Activated B cell treated with CpG ODN at 0.5 μM for 24 hours (primary cell): Measurements from ENCODE around the gene UBFD1. TPM values are rescaled to one million over a fixed set of nuclear protein-coding genes. Genes with fewer than 3 reads are reported as not detected.

Experiments
- ATAC-seq: fragments of 200-7000 bp; cut with Tn5 transposase; one replicate; pipeline ENCODE4 v1.10.0; 2021; ENCODE audit warnings: low read depth, mild to moderate bottlenecking, moderate library complexity
- CTCF ChIA-PET: fragments of 350-600 bp; sonication (Branson Sonifier 250); formaldehyde crosslinking; loops from one replicate; lab custom pipeline; 2021; ENCODE audit warnings: antibody characterized with exemption; lab: Charles Lee
- POLR2A ChIA-PET: fragments of 350-600 bp; sonication (Branson Sonifier 250); formaldehyde crosslinking; loops from one replicate; lab custom pipeline; 2021; ENCODE audit warnings: antibody characterized with exemption; lab: Charles Lee
- DNase-seq: peaks from one replicate; pipeline ENCODE4 v3.0.0; 2022
- H3K27ac Mint-ChIP-seq: one replicate; pipeline ENCODE4 v1.8.0; 2020; ENCODE audit warnings: mixed read lengths
- H3K27me3 Mint-ChIP-seq: one replicate; pipeline ENCODE4 v1.8.0; 2021; ENCODE audit warnings: mixed read lengths
- H3K36me3 Mint-ChIP-seq: one replicate; pipeline ENCODE4 v1.8.0; 2021; ENCODE audit warnings: low read depth, mixed read lengths
- H3K4me1 Mint-ChIP-seq: one replicate; pipeline ENCODE4 v1.8.0; 2021; ENCODE audit warnings: mixed read lengths
- H3K4me3 Mint-ChIP-seq: one replicate; pipeline ENCODE4 v1.8.0; 2020; ENCODE audit warnings: mild to moderate bottlenecking, mixed read lengths
- H3K9me3 Mint-ChIP-seq: one replicate; pipeline ENCODE4 v1.8.0; 2020; ENCODE audit warnings: mixed read lengths
- intact Hi-C: fragments of 100-400 bp; cut with micrococcal nuclease; formaldehyde crosslinking; loops from one replicate; pipeline ENCODE4 v1.15.1; 2024
- total RNA-seq: library from RNA; stranded (reverse); gene quantifications from 2 replicates; pipeline ENCODE4 v1.2.3, GENCODE V29; 2022
- TF ChIP-seq, protein P1 (sequence below): fragments of 200-600 bp; IDR thresholded peaks from one replicate; pipeline ENCODE4 v1.8.0; 2022; ENCODE audit warnings: antibody characterized with exemption, mild to moderate bottlenecking

The UBFD1 gene
- total RNA-seq, 1 donor from 2014 or later: 52.2 TPM

DNA sequence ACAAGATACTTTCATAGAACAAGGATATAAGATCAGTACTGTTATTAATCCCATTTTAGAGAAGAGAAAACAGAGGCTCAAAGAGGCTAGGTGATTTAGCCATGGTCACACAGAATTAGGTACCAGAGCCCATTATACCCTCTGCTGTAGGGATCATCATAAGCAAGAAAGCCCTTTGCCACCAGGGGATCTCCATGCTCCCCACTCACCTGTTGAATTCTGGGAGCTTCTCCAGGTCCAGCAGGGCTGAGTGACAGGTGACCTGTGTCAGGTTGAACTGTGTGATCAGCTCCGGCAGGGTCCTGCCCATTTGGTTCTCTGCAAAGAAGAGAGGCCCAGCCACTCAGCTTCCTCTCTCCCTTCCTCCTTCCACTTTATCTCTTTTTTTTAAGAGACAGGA is 25.1 kb upstream of the UBFD1 start:
- CTCF ChIA-PET: no interaction called here
- H3K9me3 Mint-ChIP-seq: no peaks in the 10 kb centered on the region
- TF ChIP-seq, protein P1, sequence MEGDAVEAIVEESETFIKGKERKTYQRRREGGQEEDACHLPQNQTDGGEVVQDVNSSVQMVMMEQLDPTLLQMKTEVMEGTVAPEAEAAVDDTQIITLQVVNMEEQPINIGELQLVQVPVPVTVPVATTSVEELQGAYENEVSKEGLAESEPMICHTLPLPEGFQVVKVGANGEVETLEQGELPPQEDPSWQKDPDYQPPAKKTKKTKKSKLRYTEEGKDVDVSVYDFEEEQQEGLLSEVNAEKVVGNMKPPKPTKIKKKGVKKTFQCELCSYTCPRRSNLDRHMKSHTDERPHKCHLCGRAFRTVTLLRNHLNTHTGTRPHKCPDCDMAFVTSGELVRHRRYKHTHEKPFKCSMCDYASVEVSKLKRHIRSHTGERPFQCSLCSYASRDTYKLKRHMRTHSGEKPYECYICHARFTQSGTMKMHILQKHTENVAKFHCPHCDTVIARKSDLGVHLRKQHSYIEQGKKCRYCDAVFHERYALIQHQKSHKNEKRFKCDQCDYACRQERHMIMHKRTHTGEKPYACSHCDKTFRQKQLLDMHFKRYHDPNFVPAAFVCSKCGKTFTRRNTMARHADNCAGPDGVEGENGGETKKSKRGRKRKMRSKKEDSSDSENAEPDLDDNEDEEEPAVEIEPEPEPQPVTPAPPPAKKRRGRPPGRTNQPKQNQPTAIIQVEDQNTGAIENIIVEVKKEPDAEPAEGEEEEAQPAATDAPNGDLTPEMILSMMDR: no peak
- intact Hi-C loops: no loop called here
- no peaks in the 10 kb centered on the region for H3K27me3 Mint-ChIP-seq
- ATAC-seq (no peak), DNase-seq (no peak)
- no peak overlapping the region for H3K4me3 Mint-ChIP-seq
- peaks cover 72% of the 10 kb centered on the region for H3K36me3 Mint-ChIP-seq
- H3K27ac Mint-ChIP-seq: no peak overlapping the region
- POLR2A ChIA-PET: no interaction called here
- H3K4me1 Mint-ChIP-seq: no peaks in the 10 kb centered on the region

DNA sequence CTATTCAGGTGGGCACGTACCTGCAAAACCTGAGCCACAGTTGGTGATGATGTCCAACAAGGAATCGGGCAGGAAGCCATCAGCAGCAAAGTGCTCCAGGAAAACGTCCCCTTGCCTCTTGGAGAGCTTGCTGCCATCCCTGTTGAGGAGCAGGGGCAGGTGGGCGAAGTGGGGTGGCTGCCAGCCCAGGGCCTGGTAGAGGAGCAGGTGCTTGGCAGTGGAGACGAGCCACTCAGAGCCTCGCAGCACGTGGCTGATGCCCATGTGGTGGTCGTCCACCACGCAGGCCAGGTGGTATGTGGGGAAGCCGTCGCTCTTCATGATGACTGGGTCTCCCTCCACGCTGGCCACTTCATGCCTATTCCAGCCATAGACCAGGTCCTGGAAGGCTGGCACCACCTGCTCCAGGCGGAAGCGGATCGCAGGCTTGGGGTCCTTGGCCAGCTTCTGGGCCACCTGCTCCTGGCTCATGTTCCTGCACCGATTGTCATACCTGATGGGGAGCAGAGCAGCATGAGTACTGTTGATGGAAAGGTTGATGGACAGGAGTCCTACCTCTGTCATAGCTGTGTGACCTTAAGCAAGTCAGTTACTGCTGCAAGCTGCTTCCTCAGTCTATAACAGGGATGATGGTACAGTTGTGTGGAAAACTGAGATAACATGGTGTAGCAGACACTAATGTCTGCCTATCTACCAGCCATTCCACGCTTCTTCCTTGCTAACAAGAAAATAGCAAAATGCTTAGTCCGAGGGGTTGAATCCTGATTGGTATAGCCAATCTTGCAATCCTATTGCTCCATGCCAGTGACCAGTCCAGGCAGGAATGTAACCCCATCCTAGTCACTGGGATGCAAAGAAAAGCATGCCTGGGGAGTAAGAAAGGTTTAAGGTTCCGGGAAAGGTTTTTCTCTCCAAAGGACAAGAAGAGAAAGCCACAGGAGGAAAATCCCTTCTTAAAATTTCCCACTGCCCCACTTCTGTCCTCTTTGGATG is 22.4 kb upstream of the UBFD1 start:
- CTCF ChIA-PET: no interaction called here
- Mint-ChIP-seq H3K27ac (no peak overlapping the region), H3K4me3 (no peak overlapping the region), H3K9me3 (no peaks in the 10 kb centered on the region), H3K36me3 (peaks cover 62% of the 10 kb centered on the region), H3K27me3 (no peaks in the 10 kb centered on the region), H3K4me1 (no peaks in the 10 kb centered on the region)
- TF ChIP-seq, protein P1: no peak
- intact Hi-C loops: no loop called here
- DNase-seq (no peak), ATAC-seq (no peak)
- POLR2A ChIA-PET: no interaction called here

DNA sequence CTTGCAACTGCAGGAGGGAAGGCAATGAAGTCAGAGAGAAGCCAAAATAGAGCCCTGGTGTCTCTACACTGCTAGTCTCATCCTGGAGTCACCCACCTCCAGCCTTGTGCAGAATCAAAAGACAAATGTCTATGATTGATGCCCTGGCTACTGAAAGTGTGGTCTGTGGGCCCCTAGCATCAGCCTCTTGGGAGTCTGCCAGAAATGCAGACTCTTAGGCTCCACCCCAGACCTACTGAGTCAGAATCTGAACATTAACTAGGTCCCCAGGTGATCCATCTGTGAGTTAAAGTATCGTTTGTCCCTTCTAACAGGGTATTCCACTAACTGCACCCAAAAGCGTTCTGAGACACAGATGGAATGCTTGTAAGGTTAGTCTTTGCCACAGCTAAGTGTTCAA is 21.6 kb upstream of the UBFD1 start:
- ChIA-PET CTCF (no interaction called here), POLR2A (no interaction called here)
- DNase-seq (no peak), ATAC-seq (no peak)
- Mint-ChIP-seq H3K4me1 (no peaks in the 10 kb centered on the region), H3K27ac (no peak overlapping the region), H3K36me3 (peaks cover 62% of the 10 kb centered on the region), H3K27me3 (no peaks in the 10 kb centered on the region), H3K4me3 (no peak overlapping the region), H3K9me3 (no peaks in the 10 kb centered on the region)
- intact Hi-C loops: no loop called here
- TF ChIP-seq, protein P1: no peak

DNA sequence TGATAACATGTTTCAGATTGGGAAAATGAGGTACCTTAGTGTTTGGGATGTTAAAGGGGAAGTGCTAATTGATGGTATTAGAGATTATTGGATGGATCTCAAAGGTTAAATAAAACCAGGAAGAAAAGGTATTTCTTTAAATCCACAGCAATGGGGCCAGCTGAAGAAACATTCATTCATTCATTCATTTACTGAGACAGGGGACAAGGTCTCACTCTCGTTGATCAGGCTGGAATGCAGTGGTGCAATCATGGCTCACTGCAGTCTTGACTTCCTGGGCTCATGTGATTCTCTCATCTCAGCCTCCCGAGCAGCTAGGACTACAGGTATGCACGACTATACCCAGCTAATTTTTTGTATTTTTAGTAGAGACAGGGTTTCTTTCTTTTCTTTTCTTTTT is 20.1 kb upstream of the UBFD1 start:
- DNase-seq (no peak), ATAC-seq (no peak)
- H3K9me3 Mint-ChIP-seq: no peaks in the 10 kb centered on the region
- H3K27ac Mint-ChIP-seq: no peak overlapping the region
- ChIA-PET POLR2A (no interaction called here), CTCF (no interaction called here)
- intact Hi-C loops: no loop called here
- no peaks in the 10 kb centered on the region for H3K27me3 Mint-ChIP-seq
- H3K36me3 Mint-ChIP-seq: peaks cover 58% of the 10 kb centered on the region
- H3K4me3 Mint-ChIP-seq: no peak overlapping the region
- TF ChIP-seq, protein P1: no peak
- no peaks in the 10 kb centered on the region for H3K4me1 Mint-ChIP-seq

DNA sequence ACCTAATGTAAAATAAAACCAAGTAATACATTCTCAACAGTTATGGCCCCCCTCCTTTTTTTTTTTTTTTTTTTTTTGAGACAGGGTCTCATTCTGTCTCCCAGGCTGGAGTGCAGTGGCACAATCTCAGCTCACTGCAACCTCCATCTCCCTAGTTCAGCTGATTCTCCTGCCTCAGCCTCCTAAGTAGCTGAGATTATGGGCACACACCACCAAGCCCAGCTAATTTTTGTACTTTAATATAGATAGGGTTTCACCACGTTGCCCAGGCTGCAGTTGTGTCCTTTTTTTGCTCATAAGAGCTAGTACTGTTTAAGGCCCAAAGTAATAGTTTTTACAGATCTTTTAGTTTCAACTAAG is 18.6 kb upstream of the UBFD1 start:
- H3K9me3 Mint-ChIP-seq: no peaks in the 10 kb centered on the region
- H3K27me3 Mint-ChIP-seq: no peaks in the 10 kb centered on the region
- intact Hi-C loops: no loop called here
- H3K4me1 Mint-ChIP-seq: no peaks in the 10 kb centered on the region
- TF ChIP-seq, protein P1: no peak
- ChIA-PET POLR2A (interaction anchor here (0.7 to 1.4 kb wide), 2 partner anchors 10 to 23 kb away, joined by 4 to 5 read pairs; no protein-coding TSS in a partner anchor), CTCF (no interaction called here)
- peaks cover 55% of the 10 kb centered on the region for H3K36me3 Mint-ChIP-seq
- DNase-seq: no peak
- H3K27ac Mint-ChIP-seq: no peak overlapping the region
- no peak for ATAC-seq
- H3K4me3 Mint-ChIP-seq: no peak overlapping the region
